ENCODE results near the gene ABCG1.

ABCG1 gene

GRCh38 chr21:42191696-42192595 is 27.0 kb upstream of the ABCG1 start:
- in situ Hi-C loops (cut with MboI; ENCODE audit: low sequenced_read_pairs) = no loop called here

GRCh38 chr21:42193131-42193671 is 25.7 kb upstream of the ABCG1 start:
- in situ Hi-C loops (cut with MboI; ENCODE audit: low sequenced_read_pairs) = no loop called here

- in situ Hi-C loops (cut with MboI; ENCODE audit: low sequenced_read_pairs) = no loop called here
Observed at GRCh38 chr21:42193721-42194120, 25.2 kb upstream of the ABCG1 start.

- in situ Hi-C loops (cut with MboI; ENCODE audit: low sequenced_read_pairs) = no loop called here
Observed at GRCh38 chr21:42194863-42195262, 24.1 kb upstream of the ABCG1 start.

- in situ Hi-C loops (cut with MboI; ENCODE audit: low sequenced_read_pairs) = no loop called here
Observed at GRCh38 chr21:42195378-42196031, 23.4 kb upstream of the ABCG1 start.

GRCh38 chr21:42198929-42199867 is 19.7 kb upstream of the ABCG1 start:
- in situ Hi-C loops (cut with MboI; ENCODE audit: low sequenced_read_pairs) = no loop called here

- in situ Hi-C loops (cut with MboI; ENCODE audit: low sequenced_read_pairs) = no loop called here
Observed at GRCh38 chr21:42199868-42200463, 19.0 kb upstream of the ABCG1 start.

GRCh38 chr21:42200906-42201614 is 17.9 kb upstream of the ABCG1 start:
- in situ Hi-C loops (cut with MboI; ENCODE audit: low sequenced_read_pairs) = no loop called here

- in situ Hi-C loops (cut with MboI; ENCODE audit: low sequenced_read_pairs) = no loop called here
Observed at GRCh38 chr21:42201615-42202161, 17.3 kb upstream of the ABCG1 start.

GRCh38 chr21:42202321-42202720 is 16.6 kb upstream of the ABCG1 start:
- in situ Hi-C loops (cut with MboI; ENCODE audit: low sequenced_read_pairs) = no loop called here

- in situ Hi-C loops (cut with MboI; ENCODE audit: low sequenced_read_pairs) = no loop called here
Observed at GRCh38 chr21:42203321-42203720, 15.6 kb upstream of the ABCG1 start.

GRCh38 chr21:42203936-42204335 is 15.0 kb upstream of the ABCG1 start:
- in situ Hi-C loops (cut with MboI; ENCODE audit: low sequenced_read_pairs) = no loop called here

GRCh38 chr21:42207426-42207825 is 11.5 kb upstream of the ABCG1 start:
- in situ Hi-C loops (cut with MboI; ENCODE audit: low sequenced_read_pairs) = no loop called here

- in situ Hi-C loops (cut with MboI; ENCODE audit: low sequenced_read_pairs) = no loop called here
Observed at GRCh38 chr21:42208036-42208435, 10.9 kb upstream of the ABCG1 start.

GRCh38 chr21:42208801-42209490 is 10.0 kb upstream of the ABCG1 start:
- in situ Hi-C loops (cut with MboI; ENCODE audit: low sequenced_read_pairs) = no loop called here

- in situ Hi-C loops (cut with MboI; ENCODE audit: low sequenced_read_pairs) = no loop called here
Observed at GRCh38 chr21:42209801-42210479, 9.0 kb upstream of the ABCG1 start.

- in situ Hi-C loops (cut with MboI; ENCODE audit: low sequenced_read_pairs) = no loop called here
Observed at GRCh38 chr21:42212266-42212665, 6.7 kb upstream of the ABCG1 start.

GRCh38 chr21:42213082-42213774 is 5.7 kb upstream of the ABCG1 start:
- in situ Hi-C loops (cut with MboI; ENCODE audit: low sequenced_read_pairs) = no loop called here
